GM12864 (cell line): ENCODE data around the gene GSTM3.

ENCODE experiments used
- DNase-seq: peaks from one replicate; pipeline ENCODE4 v3.0.0-alpha.2; 2011; ENCODE audit warnings: low read depth
- H3K4me3 ChIP-seq: 2 replicates; pipeline ENCODE4 v1.5.1; 2011; ENCODE audit warnings: mild to moderate bottlenecking, low read depth, low read length, control low read depth
- TF ChIP-seq, protein P1 (sequence below): IDR thresholded peaks from 2 replicates; pipeline ENCODE4 v1.5.1; 2011; ENCODE audit warnings: low read depth, mild to moderate bottlenecking, moderate library complexity, low read length, control low read depth, inconsistent platforms; ENCODE audit errors: missing control alignments

The GSTM3 gene

DNA sequence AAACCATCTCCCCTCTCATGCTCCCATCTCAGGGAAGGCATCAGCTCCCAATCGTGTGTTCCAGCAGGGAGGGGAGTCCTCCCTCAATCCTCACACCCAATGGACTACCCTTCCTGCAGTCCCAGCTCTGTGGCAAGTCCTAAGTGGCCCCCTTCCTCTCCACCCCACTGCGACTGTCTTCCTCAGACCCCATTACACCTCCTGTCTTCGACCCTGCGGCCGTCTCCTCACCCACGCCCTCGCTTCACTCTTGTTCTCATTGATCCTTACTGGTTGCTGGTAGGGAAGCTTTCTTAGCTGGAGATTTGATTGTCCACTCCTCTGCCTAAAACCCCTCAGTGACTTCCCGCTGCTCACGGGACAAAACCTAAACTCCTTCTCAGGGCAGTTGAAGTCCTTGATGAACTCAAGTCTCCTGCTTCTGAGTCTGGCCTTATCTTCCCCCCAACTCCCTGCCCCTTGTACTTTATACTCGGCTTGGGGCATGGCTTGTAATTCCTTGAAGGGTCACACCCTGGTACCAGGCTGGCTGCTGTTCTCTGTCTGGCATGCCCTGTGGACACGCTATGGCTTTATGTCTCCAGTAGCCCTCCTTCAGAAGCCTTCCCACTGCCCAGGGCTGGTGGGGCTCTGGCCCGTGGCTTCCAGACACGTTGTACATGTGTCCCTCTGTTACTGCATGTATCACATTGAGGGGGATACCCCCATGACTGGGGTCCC, 25.2 kb upstream of the GSTM3 start:
- H3K4me3 ChIP-seq: no peak overlapping the region
- TF ChIP-seq, protein P1, sequence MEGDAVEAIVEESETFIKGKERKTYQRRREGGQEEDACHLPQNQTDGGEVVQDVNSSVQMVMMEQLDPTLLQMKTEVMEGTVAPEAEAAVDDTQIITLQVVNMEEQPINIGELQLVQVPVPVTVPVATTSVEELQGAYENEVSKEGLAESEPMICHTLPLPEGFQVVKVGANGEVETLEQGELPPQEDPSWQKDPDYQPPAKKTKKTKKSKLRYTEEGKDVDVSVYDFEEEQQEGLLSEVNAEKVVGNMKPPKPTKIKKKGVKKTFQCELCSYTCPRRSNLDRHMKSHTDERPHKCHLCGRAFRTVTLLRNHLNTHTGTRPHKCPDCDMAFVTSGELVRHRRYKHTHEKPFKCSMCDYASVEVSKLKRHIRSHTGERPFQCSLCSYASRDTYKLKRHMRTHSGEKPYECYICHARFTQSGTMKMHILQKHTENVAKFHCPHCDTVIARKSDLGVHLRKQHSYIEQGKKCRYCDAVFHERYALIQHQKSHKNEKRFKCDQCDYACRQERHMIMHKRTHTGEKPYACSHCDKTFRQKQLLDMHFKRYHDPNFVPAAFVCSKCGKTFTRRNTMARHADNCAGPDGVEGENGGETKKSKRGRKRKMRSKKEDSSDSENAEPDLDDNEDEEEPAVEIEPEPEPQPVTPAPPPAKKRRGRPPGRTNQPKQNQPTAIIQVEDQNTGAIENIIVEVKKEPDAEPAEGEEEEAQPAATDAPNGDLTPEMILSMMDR: no peak
- no peak for DNase-seq

DNA sequence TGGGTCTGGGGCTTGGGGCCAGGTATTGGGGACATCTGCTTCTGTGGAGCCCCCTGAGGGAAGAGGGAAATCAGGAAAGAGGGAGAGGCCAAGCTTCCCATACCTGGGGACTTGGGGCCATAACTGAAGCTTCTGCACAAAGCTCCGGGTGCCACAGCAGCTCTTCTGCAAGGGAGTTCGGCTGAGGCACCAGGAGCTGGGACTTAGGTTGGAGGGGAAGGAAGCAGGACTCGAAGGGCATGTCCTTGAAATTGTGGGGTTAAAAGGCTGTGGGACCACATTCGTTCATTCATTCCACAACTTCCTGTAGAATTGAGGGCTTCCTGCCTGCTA, 24.6 kb upstream of the GSTM3 start:
- no peak for DNase-seq
- no peak overlapping the region for H3K4me3 ChIP-seq
- TF ChIP-seq, protein P1: no peak

DNA sequence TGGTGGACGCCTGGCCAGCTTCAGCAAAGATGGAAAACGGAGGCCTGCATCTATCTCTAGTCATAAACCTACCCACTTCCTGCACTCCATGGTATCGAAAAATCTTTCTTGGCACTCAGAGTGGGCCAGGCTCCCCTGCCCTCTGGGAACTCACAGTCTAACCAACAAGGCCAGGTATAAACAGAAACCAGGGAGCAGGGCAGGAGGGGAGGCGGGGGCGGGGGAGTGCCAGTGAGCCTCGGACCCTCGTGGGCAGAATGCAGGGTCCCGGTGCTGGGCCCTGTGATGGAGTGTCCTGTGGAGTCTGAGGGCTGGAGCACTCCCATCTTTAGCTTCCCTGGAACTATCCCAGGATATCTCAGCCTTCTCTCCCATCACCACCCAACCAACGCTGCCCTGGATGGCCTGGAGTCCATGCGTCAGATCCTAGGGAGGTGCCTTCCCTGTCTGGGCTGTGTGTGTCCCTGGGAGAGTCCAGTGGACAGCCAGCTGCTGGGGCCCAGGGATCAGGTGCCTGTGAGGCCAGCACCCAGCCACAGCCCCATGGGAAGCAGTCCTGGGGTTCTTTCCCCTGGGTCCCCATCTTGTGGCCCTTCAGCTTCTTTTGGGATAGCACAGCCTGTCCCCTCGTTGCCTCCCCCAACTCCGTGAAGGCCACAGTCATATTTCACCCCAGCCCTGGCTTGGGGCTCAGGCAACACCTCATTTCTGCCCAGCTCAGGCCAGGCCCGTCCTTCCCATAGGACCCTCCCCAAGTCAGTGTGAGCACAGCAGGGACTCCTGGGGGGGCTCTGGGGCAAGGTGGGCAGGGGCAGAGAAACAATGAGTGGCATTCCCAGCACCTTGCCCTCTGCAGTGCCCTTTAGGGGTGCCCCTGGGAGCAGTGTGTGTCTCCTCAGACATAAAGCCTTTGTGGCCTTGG, 24.0 kb upstream of the GSTM3 start:
- no peak for DNase-seq
- H3K4me3 ChIP-seq: no peak overlapping the region
- TF ChIP-seq, protein P1: no peak

DNA sequence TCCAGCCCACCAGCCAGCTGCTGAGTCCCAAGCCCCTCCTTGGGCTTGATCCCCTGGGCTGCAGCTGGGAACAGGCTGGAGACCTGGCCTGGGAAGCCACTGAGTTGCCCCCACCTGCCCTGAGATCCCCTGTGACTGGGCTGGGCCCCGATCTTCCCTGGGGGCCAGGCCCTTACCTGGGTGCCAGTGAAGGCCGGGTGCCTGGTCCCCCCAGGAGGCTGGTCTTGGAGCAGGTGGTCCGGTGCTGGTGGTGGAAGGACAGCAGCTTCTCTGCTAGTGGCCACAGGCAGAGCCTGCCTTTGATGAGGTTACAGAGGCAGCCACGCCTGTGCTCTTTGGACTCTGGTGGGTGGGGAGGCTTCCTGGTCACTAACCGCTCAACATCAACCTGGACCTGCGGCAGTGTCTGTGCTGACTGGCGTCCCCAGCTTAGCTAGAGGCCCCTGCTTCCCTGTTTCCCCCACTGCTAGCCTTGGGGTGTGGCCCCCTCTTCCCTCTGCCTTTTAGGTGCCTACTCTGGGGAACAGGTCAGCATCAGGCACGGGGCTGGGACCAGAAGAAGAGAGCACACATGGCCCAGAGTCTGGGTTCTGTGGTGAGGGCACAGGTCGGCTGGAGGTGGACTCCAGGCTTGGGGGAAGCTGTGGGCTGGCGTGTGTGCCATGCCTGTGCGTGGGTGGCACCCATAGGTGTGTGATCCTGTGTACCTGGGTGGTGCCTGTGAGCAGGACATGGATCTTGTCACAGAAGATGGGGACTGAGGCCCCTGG, 23.0 kb upstream of the GSTM3 start, which contains the start of gene EPS8L3:
TSS of gene EPS8L3 (minus strand) at position 278 of the 770 bp plus-strand sequence. CDS start 2,174 bp downstream, outside the sequence.
- DNase-seq: no peak
- TF ChIP-seq, protein P1: no peak
- no peak within 1 kb of the TSS for H3K4me3 ChIP-seq

DNA sequence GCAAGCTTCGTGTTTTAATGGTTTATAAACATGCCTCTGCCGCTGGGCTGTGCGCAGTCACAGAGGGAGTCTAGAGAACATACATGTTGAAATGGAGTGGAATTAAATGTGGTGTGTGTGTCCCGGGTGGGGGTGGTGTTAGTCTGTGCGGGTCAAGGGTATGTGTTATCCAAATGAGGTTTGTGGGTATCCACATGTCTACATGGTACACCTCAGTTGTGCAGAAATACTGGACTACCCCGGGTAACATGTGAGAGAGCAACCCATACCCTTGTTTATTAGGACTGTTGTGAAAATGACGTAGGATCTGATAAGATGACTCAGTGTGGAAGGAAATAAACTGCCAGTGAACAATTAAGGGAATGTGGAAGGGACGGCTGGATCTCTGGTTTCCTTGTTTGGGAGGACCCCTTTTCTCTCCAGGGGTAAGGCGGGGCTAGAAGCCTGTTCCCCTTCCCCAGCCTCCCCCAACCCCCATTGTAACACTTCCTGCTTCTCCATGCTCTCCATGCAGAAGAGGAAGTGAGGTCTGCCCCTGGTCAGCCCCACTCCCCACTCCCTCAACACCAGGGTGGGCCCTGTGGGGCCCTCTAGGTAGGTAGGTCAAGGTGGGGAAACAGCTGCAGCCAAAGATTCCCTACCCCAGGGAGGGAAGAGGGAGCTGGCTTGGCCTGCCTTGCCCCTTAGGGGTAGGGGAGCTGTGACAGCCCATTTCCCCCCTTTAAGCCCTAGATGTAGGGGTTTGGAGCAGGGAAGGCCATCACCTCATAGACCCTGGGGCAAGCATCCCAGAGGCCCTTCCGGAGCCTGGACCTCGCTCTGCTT, 22.2 kb upstream of the GSTM3 start:
- H3K4me3 ChIP-seq: no peak overlapping the region
- TF ChIP-seq, protein P1: no peak
- DNase-seq: no peak

DNA sequence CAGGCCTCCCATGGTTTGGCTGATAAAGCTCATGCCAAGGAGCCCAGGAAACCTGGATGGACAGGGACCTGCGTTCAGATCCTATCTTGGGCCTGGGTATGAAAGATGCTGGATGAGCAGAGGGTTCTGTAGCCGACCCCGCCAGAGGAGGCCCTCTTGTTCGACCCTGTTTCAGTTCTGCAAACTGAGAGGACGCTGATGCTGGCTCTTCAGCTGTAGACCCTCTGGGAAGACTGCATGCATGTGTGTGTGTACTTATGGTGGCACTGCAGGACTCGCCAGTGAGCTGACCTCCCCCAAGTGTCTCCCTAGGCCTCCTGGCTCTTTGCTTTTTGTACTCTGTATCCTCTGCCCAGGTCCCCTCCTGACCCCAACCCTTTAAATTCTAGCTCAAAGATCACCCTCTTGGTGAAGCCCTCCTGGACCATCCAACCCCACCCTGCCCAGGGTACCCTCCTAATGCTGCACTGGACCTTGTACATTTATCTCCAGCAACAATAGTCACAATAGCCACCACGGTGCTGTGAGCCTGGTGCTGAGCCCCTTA, 21.3 kb upstream of the GSTM3 start:
- TF ChIP-seq, protein P1: no peak
- H3K4me3 ChIP-seq: no peak overlapping the region
- no peak for DNase-seq
